ENCODE measurements around the gene ZFYVE21.
A peak's percentile ranks its signal among the peaks of the same experiment; 100 is the strongest.
"Not testable (repeated sequence)": the region's sequence is repeated elsewhere in the genome, so short reads cannot be mapped to it uniquely, and the experiment has no call there.

Gene ZFYVE21

GRCh38 chr14:103715052-103716000 lies at the start of gene ZFYVE21, which contains the start of gene XRCC3:
Gene ZFYVE21, plus strand, starts transcription at chr14:103715810. Its CDS starts 32 bp downstream, at chr14:103715842.
Gene XRCC3, minus strand, starts transcription at chr14:103715451. Its CDS starts 4,364 bp downstream, at chr14:103711087.
- DNase-seq, result peak; percentile 100

GRCh38 chr14:103667671-103668070 lies 47.9 kb upstream of the ZFYVE21 start:
- no peak for DNase-seq

GRCh38 chr14:103668117-103668516 lies 47.5 kb upstream of the ZFYVE21 start:
- DNase-seq, result no peak

GRCh38 chr14:103669370-103669769 lies 46.2 kb upstream of the ZFYVE21 start:
- no peak for DNase-seq

GRCh38 chr14:103671911-103672310 lies 43.7 kb upstream of the ZFYVE21 start:
- no peak for DNase-seq

- no peak for DNase-seq
Measured at GRCh38 chr14:103675957-103676356, 39.7 kb upstream of the ZFYVE21 start.

- no peak for DNase-seq
Measured at GRCh38 chr14:103676881-103677675, 38.5 kb upstream of the ZFYVE21 start.

- peak; percentile 55 to 65 for DNase-seq
Measured at GRCh38 chr14:103679351-103679750, 36.3 kb upstream of the ZFYVE21 start.

GRCh38 chr14:103680491-103681231 lies 34.9 kb upstream of the ZFYVE21 start:
- DNase-seq, result no peak

- no peak for DNase-seq
Measured at GRCh38 chr14:103683139-103683538, 32.5 kb upstream of the ZFYVE21 start.

- no peak for DNase-seq
Measured at GRCh38 chr14:103684471-103684870, 31.1 kb upstream of the ZFYVE21 start.

- no peak for DNase-seq
Measured at GRCh38 chr14:103684871-103685270, 30.7 kb upstream of the ZFYVE21 start.

- DNase-seq, result no peak
Measured at GRCh38 chr14:103685276-103686211, 30.1 kb upstream of the ZFYVE21 start.

- no peak for DNase-seq
Measured at GRCh38 chr14:103686831-103687485, 28.7 kb upstream of the ZFYVE21 start.

GRCh38 chr14:103687712-103688111 lies 27.9 kb upstream of the ZFYVE21 start:
- no peak for DNase-seq

GRCh38 chr14:103688441-103688840 lies 27.2 kb upstream of the ZFYVE21 start:
- no peak for DNase-seq

GRCh38 chr14:103688906-103689902 lies 26.4 kb upstream of the ZFYVE21 start:
- no peak for DNase-seq

- DNase-seq, result no peak
Measured at GRCh38 chr14:103690332-103690731, 25.3 kb upstream of the ZFYVE21 start.

GRCh38 chr14:103691655-103692054 lies 24.0 kb upstream of the ZFYVE21 start:
- not testable (repeated sequence) for DNase-seq

- no peak for DNase-seq
Measured at GRCh38 chr14:103692159-103692558, 23.5 kb upstream of the ZFYVE21 start.

Measured in activated T-cell treated with anti-CD3 and anti-CD28 coated beads, Interleukin-2, amount 50 U/mL, for 48 hours (primary cell).